ENCODE results near the gene KLHL26.
A peak's percentile ranks its signal among the peaks of the same experiment; 100 is the strongest.

DNA sequence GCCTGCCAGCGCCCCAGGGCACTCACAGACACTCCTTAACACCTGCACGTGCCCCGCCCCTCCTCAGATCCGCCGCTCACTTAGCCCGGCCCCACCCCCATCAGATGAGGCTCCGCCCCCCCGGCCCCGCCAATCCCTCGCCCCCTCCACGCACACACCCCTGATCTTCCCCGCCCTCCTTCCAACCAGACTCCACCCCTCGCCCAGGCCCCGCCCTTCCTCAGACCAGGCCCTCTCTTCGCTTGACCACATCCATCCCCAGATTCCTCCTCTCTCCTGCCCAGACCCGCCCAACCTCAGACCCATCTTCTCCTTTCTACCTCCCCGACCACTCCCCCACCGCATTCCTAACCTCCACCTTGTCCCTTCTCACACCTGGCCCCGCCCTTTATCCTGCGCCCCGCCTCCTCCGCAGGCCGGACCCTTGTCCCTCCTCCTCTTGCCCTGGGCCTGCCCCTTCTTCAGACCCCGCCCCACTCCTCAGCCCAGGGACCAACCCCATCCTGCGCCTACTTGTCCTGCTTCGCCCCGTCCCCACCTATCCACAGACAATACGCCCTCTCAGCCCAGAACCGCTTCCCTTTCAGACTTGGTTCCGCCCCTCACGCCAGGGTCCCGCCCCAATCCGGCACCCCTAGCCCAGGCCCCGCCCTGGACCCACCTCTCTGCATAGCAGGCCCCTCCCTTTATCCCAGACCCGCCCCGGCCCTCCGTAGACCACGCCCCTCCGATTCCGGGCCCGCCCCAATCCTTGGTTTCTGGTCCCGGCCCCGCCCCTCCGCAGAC is 452 bp upstream of the KLHL26 start:
- TF ChIP-seq POLR2A (IDR thresholded peaks at IDR 0.05), result peak; percentile 20
- TF ChIP-seq, protein P1, sequence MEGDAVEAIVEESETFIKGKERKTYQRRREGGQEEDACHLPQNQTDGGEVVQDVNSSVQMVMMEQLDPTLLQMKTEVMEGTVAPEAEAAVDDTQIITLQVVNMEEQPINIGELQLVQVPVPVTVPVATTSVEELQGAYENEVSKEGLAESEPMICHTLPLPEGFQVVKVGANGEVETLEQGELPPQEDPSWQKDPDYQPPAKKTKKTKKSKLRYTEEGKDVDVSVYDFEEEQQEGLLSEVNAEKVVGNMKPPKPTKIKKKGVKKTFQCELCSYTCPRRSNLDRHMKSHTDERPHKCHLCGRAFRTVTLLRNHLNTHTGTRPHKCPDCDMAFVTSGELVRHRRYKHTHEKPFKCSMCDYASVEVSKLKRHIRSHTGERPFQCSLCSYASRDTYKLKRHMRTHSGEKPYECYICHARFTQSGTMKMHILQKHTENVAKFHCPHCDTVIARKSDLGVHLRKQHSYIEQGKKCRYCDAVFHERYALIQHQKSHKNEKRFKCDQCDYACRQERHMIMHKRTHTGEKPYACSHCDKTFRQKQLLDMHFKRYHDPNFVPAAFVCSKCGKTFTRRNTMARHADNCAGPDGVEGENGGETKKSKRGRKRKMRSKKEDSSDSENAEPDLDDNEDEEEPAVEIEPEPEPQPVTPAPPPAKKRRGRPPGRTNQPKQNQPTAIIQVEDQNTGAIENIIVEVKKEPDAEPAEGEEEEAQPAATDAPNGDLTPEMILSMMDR (IDR thresholded peaks at IDR 0.05), result no peak
